K562 (cell line): ENCODE data around the gene LAT. TPM values are rescaled to one million over a fixed set of nuclear protein-coding genes. Genes with fewer than 3 reads are reported as not detected.

Source experiments
- ATAC-seq: fragments of 200-7000 bp; cut with Tn5 transposase; 3 replicates; pipeline ENCODE4 v1.9.1; 2020; ENCODE audit warnings: moderate library complexity
- BruUV-seq: library from RNA; stranded (reverse); fragments of 400-500 nt; replicated peaks from 2 replicates; lab custom pipeline; 2021; lab: Mats Ljungman, UMichigan
- CTCF ChIA-PET: fragments of 300-600 bp; formaldehyde crosslinking; extraction: SDS; loops from one replicate; lab custom pipeline; 2021; ENCODE audit warnings: low intra/inter-chr PET ratio; lab: Yijun Ruan, JAX
- POLR2A ChIA-PET: fragments of 300-600, 350-650 bp; sonication (Branson Sonifier 250); formaldehyde crosslinking; extraction: SDS; loops from one replicate; lab custom pipeline; 2021; ENCODE audit warnings: antibody characterized with exemption, inconsistent platforms; lab: Yijun Ruan, JAX
- DNase-seq, 4 experiments: peaks; one replicate each; pipeline versions ENCODE4 v3.0.0 to v3.0.0-alpha.2; 2011 to 2018; ENCODE audit warnings: low spot score in 3 of 4, mixed read lengths in 3 of 4; ENCODE audit errors: extremely low read depth in 1 of 4
- FAIRE-seq: peaks from 2 replicates; lab custom pipeline; 2011; peaks lifted over from hg19 to GRCh38; lab: Jason Lieb, UNC
- H2AFZ ChIP-seq: 2 replicates; pipeline ENCODE4 v1.6.0; 2011; ENCODE audit warnings: low read depth, low read length, control low read depth, inconsistent platforms
- H3K27ac ChIP-seq: fragments of 200-600 bp; 3 replicates; pipeline ENCODE4 v1.8.0; 2011; ENCODE audit warnings: low read depth, mild to moderate bottlenecking, control low read depth, inconsistent platforms, low read length, moderate library complexity, mixed read lengths; ENCODE audit errors: extremely low read depth
- H3K27me3 ChIP-seq, 2 experiments: fragments of 300-600 bp in 1 of 2; 2 replicates in 1 of 2; 3 replicates in 1 of 2; pipeline versions ENCODE4 v1.6.0 to v1.8.0; 2011; ENCODE audit warnings: inconsistent platforms in 2 of 2, low read length in 2 of 2, mild to moderate bottlenecking in 1 of 2, mixed read lengths in 1 of 2, moderate library complexity in 1 of 2; ENCODE audit not compliant: control insufficient read depth in 2 of 2, insufficient read depth in 2 of 2
- H3K36me3 ChIP-seq: fragments of 300-600 bp; 3 replicates; pipeline ENCODE4 v1.8.0; 2011; ENCODE audit warnings: mild to moderate bottlenecking, low read length, inconsistent platforms; ENCODE audit not compliant: control insufficient read depth, insufficient read depth
- H3K4me1 ChIP-seq, 2 experiments: fragments of 200-600 bp in 1 of 2; replicated peaks in 1 of 2; 2 replicates in 1 of 2; 3 replicates in 1 of 2; pipeline versions ENCODE4 v1.5.1 to v1.8.0; 2011; ENCODE audit warnings: inconsistent platforms in 2 of 2, low read length in 2 of 2, mild to moderate bottlenecking in 1 of 2, mixed read lengths in 1 of 2, moderate library complexity in 1 of 2; ENCODE audit not compliant: control insufficient read depth in 2 of 2, insufficient read depth in 2 of 2
- H3K4me2 ChIP-seq: 2 replicates; pipeline ENCODE4 v1.6.1; 2011; ENCODE audit warnings: low read length, control low read depth, inconsistent platforms, mixed read lengths; ENCODE audit not compliant: insufficient read depth
- H3K4me3 ChIP-seq: fragments of 200-600 bp; sonication (generic), shearing (Covaris generic); 2 replicates; pipeline ENCODE4 v1.5.1; 2016; ENCODE audit warnings: control low read depth, inconsistent platforms
- H3K79me2 ChIP-seq: fragments of 200-600 bp; 3 replicates; pipeline ENCODE4 v1.8.0; 2011; ENCODE audit warnings: low read length, inconsistent platforms; ENCODE audit not compliant: control insufficient read depth, insufficient read depth
- H3K9ac ChIP-seq, 2 experiments: 2 replicates each; pipeline versions ENCODE4 v1.6.0 to v1.6.1; 2011; ENCODE audit warnings: low read depth in 2 of 2, low read length in 2 of 2, control low read depth in 1 of 2, inconsistent platforms in 1 of 2, mild to moderate bottlenecking in 1 of 2, mixed read lengths in 1 of 2; ENCODE audit not compliant: insufficient read depth in 1 of 2
- H3K9me1 ChIP-seq: one replicate; pipeline ENCODE4 v1.6.0; 2011; ENCODE audit warnings: inconsistent platforms, mild to moderate bottlenecking, low read length, moderate library complexity; ENCODE audit not compliant: control insufficient read depth, insufficient read depth
- H3K9me3 ChIP-seq: replicated peaks from 2 replicates; pipeline ENCODE4 v1.5.1; 2011; ENCODE audit warnings: low read depth, low read length, inconsistent platforms; ENCODE audit not compliant: control insufficient read depth, insufficient read depth
- H4K20me1 ChIP-seq: replicated peaks from 2 replicates; pipeline ENCODE4 v1.6.1; 2011; ENCODE audit warnings: low read length, inconsistent platforms, mixed read lengths; ENCODE audit not compliant: control insufficient read depth, insufficient read depth
- KDM4B ChIP-seq, 2 experiments: fragments of 450-650 bp in 1 of 2; sonication (generic) in 1 of 2; IDR thresholded peaks; 2 replicates each; pipeline ENCODE4 v1.6.1; 2016 to 2017; ENCODE audit warnings: borderline replicate concordance in 2 of 2, antibody characterized with exemption in 1 of 2, low read depth in 1 of 2, mild to moderate bottlenecking in 1 of 2
- PURB ChIP-seq: sonication (generic); formaldehyde crosslinking; IDR thresholded peaks from 2 replicates; pipeline ENCODE4 v1.9.0; 2021; ENCODE audit warnings: low read depth, mild to moderate bottlenecking, missing genetic modification reagents
- TEAD1 ChIP-seq, 2 experiments: fragments of 450-650 bp in 1 of 2; sonication (generic) in 1 of 2; formaldehyde crosslinking; IDR thresholded peaks; 2 replicates each; pipeline versions ENCODE4 v1.4.0 to v1.8.0; 2020 to 2022; ENCODE audit warnings: mild to moderate bottlenecking in 2 of 2, missing genetic modification reagents in 1 of 2
- ZNF121 ChIP-seq: sonication (generic); formaldehyde crosslinking; conservative IDR thresholded peaks from 2 replicates; pipeline ENCODE4 v1.8.0; 2022; ENCODE audit warnings: missing genetic modification reagents
- ZNF766 ChIP-seq: fragments of 200-800 bp; sonication (Bioruptor generic); conservative IDR thresholded peaks from 2 replicates; pipeline ENCODE4 v1.6.1; 2016; ENCODE audit warnings: missing genetic modification characterization, missing compliant biosample characterization
- WGBS: fragments of 100-300 bp; shearing (Covaris generic); methylation state at CpG from one replicate; pipeline ENCODE4 v1.1.6; 2016; ENCODE audit warnings: low coverage, mixed read lengths; ENCODE audit not compliant: insufficient coverage; ENCODE audit errors: missing lambda C conversion rate; 5-methylcytosine and 5-hydroxymethylcytosine counted together
- in situ Hi-C: fragments of 300-500 bp; cut with MboI; formaldehyde crosslinking; loops from 4 replicates; pipeline ENCODE4 v1.15.0; 2018; ENCODE audit warnings: inconsistent platforms, mixed read lengths
- intact Hi-C: fragments of 100-400 bp; cut with micrococcal nuclease; formaldehyde crosslinking; loops from 2 replicates; pipeline ENCODE4 v1.14.2; 2022
- polyA plus RNA-seq, 8 experiments: library from polyadenylated mRNA; depleted of rRNA in 4 of 8; stranded (reverse) in 5 of 8; unstranded in 3 of 8; fragments of >200 nt; fragmentation: Nextera tagmentation in 2 of 8; fragmentation: Illumina TruSeq in 1 of 8; extraction: Ambion mirVana in 2 of 8; extraction: Trizol in 1 of 8; gene quantifications; 2 replicates each; pipeline versions ENCODE4 v1.2.1 to v1.2.3, GENCODE V29; 2011 to 2014; ENCODE audit warnings: inconsistent platforms in 1 of 8, missing spikeins in 1 of 8
- total RNA-seq, 7 experiments: library from RNA; depleted of rRNA in 6 of 7; stranded (reverse); fragments of >200 nt in 6 of 7; fragmentation: Illumina TruSeq in 2 of 7; extraction: Trizol in 2 of 7; gene quantifications; 2 replicates each; pipeline versions ENCODE4 v1.2.1 to v1.2.3, GENCODE V29; 2011 to 2021; ENCODE audit warnings: low replicate concordance in 1 of 7
- TF ChIP-seq, protein P1 (sequence below): fragments of 450-650 bp; IDR thresholded peaks from 2 replicates; pipeline ENCODE4 v1.6.1; 2016; ENCODE audit warnings: antibody characterized with exemption
- TF ChIP-seq, protein P2 (sequence below): sonication (generic); formaldehyde crosslinking; IDR thresholded peaks from 2 replicates; pipeline ENCODE4 v1.8.1; 2023; ENCODE audit warnings: mild to moderate bottlenecking, missing genetic modification reagents

LAT gene
- total and polyA plus RNA-seq, 9 of the 15 experiments (the other 6 are each of a cell fraction or from before 2014, with no cell fraction given): 0.40 to 4.2 (median 1.3) TPM

DNA sequence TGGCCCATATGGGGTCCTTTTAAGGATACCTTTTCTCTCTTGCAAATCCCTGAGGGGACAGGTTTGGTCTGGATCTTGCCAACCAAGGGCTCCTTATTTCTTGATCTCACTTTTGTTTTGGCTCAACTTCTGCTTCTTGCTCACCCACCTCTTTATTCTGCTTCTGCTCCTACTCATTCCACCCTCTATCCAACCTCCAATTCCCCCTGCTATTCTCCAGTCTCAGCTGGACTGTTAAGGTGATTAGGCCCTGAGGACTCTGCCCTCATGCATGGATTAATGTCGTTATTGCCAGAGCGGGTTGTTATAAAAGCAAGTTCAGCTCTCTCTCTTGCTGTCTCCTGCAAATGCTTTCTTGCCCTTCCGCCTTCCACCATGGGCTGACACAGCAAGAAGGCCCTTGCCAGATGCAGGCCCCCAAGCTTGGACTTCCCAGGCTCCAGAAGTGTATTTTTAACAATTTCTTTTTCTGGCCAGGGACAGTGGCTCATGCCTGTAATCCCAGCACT is 29.8 kb downstream of the LAT start (continued):
- TF ChIP-seq ZNF766 (CRISPR knock-in tag) (no peak), TEAD1 (CRISPR knock-in tag; IDR thresholded peaks at IDR 0.05) (no peak)
- TF ChIP-seq, protein P1, sequence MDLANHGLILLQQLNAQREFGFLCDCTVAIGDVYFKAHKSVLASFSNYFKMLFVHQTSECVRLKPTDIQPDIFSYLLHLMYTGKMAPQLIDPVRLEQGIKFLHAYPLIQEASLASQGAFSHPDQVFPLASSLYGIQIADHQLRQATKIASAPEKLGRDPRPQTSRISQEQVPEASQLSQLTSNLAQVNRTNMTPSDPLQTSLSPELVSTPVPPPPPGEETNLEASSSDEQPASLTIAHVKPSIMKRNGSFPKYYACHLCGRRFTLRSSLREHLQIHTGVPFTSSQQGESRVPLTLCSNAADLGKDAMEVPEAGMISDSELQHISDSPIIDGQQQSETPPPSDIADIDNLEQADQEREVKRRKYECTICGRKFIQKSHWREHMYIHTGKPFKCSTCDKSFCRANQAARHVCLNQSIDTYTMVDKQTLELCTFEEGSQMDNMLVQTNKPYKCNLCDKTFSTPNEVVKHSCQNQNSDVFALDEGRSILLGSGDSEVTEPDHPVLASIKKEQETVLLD: no peak

DNA sequence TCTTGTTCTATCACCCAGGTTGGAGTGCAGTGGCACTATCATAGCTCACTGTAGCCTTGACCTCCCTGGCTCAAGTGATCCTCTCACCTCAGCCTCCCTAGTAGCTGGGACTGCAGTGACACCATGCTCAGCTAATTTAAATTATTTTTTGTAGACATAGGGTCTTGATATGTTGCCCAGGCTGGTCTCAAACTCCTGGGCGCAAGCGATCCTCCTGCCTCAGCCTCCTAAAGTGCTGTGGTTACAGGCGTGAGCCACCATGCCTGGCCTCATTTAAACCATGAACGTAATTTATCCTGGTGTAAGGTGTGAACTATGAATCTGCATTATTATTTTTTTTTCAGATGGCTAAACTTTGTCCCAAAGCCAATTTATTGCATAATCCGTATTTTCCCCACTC is 37.3 kb downstream of the LAT start:
- no peaks in the 10 kb centered on the region for H3K27me3 ChIP-seq
- ChIA-PET CTCF (no interaction called here), POLR2A (interaction anchor here (3.3 kb wide), 1 partner anchor 12 kb away, joined by 16 read pairs; no protein-coding TSS in a partner anchor)
- BruUV-seq: no TSS peak
- in situ Hi-C loops: no loop called here
- no peaks in the 10 kb centered on the region for H3K79me2 ChIP-seq
- no peak for FAIRE-seq
- no peak overlapping the region for H3K4me3 ChIP-seq
- ATAC-seq: no peak
- no peak overlapping the region for H3K9ac ChIP-seq
- no peak overlapping the region for H3K4me2 ChIP-seq
- no peaks in the 10 kb centered on the region for H3K36me3 ChIP-seq
- intact Hi-C loops: no loop called here
- H2AFZ ChIP-seq: no peak overlapping the region
- 85% methylated on average over 5 of the region's 5 CpGs for WGBS
- no peaks in the 10 kb centered on the region for H4K20me1 ChIP-seq
- no peak for DNase-seq
- no peaks in the 10 kb centered on the region for H3K9me1 ChIP-seq
- TF ChIP-seq ZNF121 (CRISPR knock-in tag): peak; percentile 54
- no peak for TF ChIP-seq PURB (CRISPR knock-in tag)
- TF ChIP-seq, protein P2, sequence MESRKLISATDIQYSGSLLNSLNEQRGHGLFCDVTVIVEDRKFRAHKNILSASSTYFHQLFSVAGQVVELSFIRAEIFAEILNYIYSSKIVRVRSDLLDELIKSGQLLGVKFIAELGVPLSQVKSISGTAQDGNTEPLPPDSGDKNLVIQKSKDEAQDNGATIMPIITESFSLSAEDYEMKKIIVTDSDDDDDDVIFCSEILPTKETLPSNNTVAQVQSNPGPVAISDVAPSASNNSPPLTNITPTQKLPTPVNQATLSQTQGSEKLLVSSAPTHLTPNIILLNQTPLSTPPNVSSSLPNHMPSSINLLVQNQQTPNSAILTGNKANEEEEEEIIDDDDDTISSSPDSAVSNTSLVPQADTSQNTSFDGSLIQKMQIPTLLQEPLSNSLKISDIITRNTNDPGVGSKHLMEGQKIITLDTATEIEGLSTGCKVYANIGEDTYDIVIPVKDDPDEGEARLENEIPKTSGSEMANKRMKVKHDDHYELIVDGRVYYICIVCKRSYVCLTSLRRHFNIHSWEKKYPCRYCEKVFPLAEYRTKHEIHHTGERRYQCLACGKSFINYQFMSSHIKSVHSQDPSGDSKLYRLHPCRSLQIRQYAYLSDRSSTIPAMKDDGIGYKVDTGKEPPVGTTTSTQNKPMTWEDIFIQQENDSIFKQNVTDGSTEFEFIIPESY (CRISPR knock-in tag): peak; percentile 61; the same call in 1 of the 2 replicates
- no peak for TF ChIP-seq KDM4B (IDR thresholded peaks at IDR 0.05; ENCODE audit: borderline replicate concordance in 2 of 2, low read depth in 1 of 2)
- TF ChIP-seq, all 486 proteins: peak for 2
- Histone ChIP-seq H3K4me1 (peaks cover 12 to 21% of the 10 kb centered on the region in 2 experiments; a peak in 4 of 5 replicates), H3K27ac (no peak overlapping the region), H3K9me3 (no peaks in the 10 kb centered on the region)
